A673 (cell line): ENCODE measurements around the gene FBXO42. TPM values are rescaled to one million over a fixed set of nuclear protein-coding genes. Genes with fewer than 3 reads are reported as not detected.
A peak's percentile ranks its signal among the peaks of the same experiment; 100 is the strongest.

ENCODE experiments used
- Bru-seq: library from RNA; stranded (reverse); fragments of 400-500 nt; gene quantifications from one replicate; lab custom pipeline; 2021; lab: Mats Ljungman, UMichigan
- BruChase-seq, 2 experiments: library from RNA; stranded (reverse); fragments of 400-500 nt; gene quantifications; one replicate each; lab custom pipeline; 2021; lab: Mats Ljungman, UMichigan
- BruUV-seq: library from RNA; stranded (reverse); fragments of 400-500 nt; replicated peaks from 2 replicates; lab custom pipeline; 2021; lab: Mats Ljungman, UMichigan
- CTCF ChIA-PET: fragments of 300-600 bp; sonication (Branson Sonifier 250); formaldehyde crosslinking; loops from one replicate; lab custom pipeline; 2022; ENCODE audit warnings: antibody characterized with exemption; lab: Charles Lee
- POLR2A ChIA-PET: fragments of 300-600 bp; sonication (Branson Sonifier 250); formaldehyde crosslinking; loops from one replicate; lab custom pipeline; 2022; ENCODE audit warnings: antibody characterized with exemption; ENCODE audit not compliant: low non-redundant PET; lab: Charles Lee
- DNase-seq: peaks from one replicate; pipeline ENCODE4 v3.0.0-alpha.2; 2015; ENCODE audit warnings: low spot score
- H3K27ac ChIP-seq: fragments of 200-600 bp; sonication (generic); 2 replicates; pipeline ENCODE4 v1.5.1; 2016; ENCODE audit warnings: mixed run types, low read depth, mild to moderate bottlenecking, mixed read lengths, antibody characterized with exemption, low read length; ENCODE audit not compliant: poor library complexity, severe bottlenecking
- H3K27me3 ChIP-seq: fragments of 200-600 bp; sonication (generic); replicated peaks from 2 replicates; pipeline ENCODE4 v1.6.1; 2017; ENCODE audit warnings: mixed run types, low read depth, mild to moderate bottlenecking, mixed read lengths, antibody characterized with exemption, low read length; ENCODE audit not compliant: insufficient read depth, poor library complexity
- H3K36me3 ChIP-seq: fragments of 200-600 bp; sonication (generic); 2 replicates; pipeline ENCODE4 v1.6.1; 2016; ENCODE audit warnings: mixed run types, mild to moderate bottlenecking, mixed read lengths, antibody characterized with exemption, low read length; ENCODE audit not compliant: insufficient read depth, poor library complexity, severe bottlenecking
- H3K4me1 ChIP-seq: fragments of 200-600 bp; sonication (generic); 2 replicates; pipeline ENCODE4 v1.6.1; 2017; ENCODE audit warnings: mixed run types, mild to moderate bottlenecking, mixed read lengths, antibody characterized with exemption, low read length; ENCODE audit not compliant: insufficient read depth, poor library complexity, severe bottlenecking
- H3K4me3 ChIP-seq: fragments of 200-600 bp; sonication (generic); 2 replicates; pipeline ENCODE4 v1.5.1; 2016; ENCODE audit warnings: low read depth, mixed run types, mild to moderate bottlenecking, mixed read lengths, low read length; ENCODE audit not compliant: poor library complexity, severe bottlenecking
- H3K9me3 ChIP-seq: fragments of 200-600 bp; sonication (generic); 2 replicates; pipeline ENCODE4 v1.6.1; 2016; ENCODE audit warnings: mixed run types, low read depth, mild to moderate bottlenecking, mixed read lengths, antibody characterized with exemption, low read length; ENCODE audit not compliant: poor library complexity, severe bottlenecking
- CTCF ChIP-seq: fragments of 300-800, 200-600 bp; sonication (generic); conservative IDR thresholded peaks from 2 replicates; pipeline ENCODE4 v1.5.1; 2017; ENCODE audit warnings: low read depth, mild to moderate bottlenecking, antibody characterized with exemption, low read length, moderate library complexity, mixed read lengths
- EZH2 ChIP-seq: fragments of 200-600 bp; sonication (generic); IDR thresholded peaks from 2 replicates; pipeline ENCODE4 v1.6.1; 2017; ENCODE audit warnings: borderline replicate concordance, low read depth, mild to moderate bottlenecking, mixed read lengths, antibody characterized with exemption, low read length; ENCODE audit not compliant: poor library complexity, severe bottlenecking
- intact Hi-C: fragments of 100-400 bp; cut with micrococcal nuclease; formaldehyde crosslinking; loops from one replicate; pipeline ENCODE4 v1.10.0; 2022; ENCODE audit not compliant: unreplicated experiment
- long read RNA-seq: library from polyadenylated mRNA; stranded (forward); transcript quantifications from one replicate; pipeline ENCODE4 v2.0.0, GENCODE V29; 2022
- total RNA-seq: library from RNA; stranded (reverse); gene quantifications from 2 replicates; pipeline ENCODE4 v1.2.3, GENCODE V29; 2021

Gene FBXO42
- total RNA-seq: 19.5 and 21.1 TPM in 2 replicates
- percentile 76 among the genes with signal in this experiment for Bru-seq, nascent RNA
- BruChase-seq, experiment 1, labeled RNA remaining after a 2-hour chase: percentile 76 among the genes with signal in this experiment
- BruChase-seq, experiment 2, labeled RNA remaining after a 6-hour chase: percentile 83 among the genes with signal in this experiment
- long read RNA-seq, full-length matches to known transcripts: 62 of 96 reads
- long read RNA-seq, partial matches to known transcripts: 14 of 96 reads
- long read RNA-seq, other reads (novel, unspliced or antisense): 20 of 96 reads

DNA sequence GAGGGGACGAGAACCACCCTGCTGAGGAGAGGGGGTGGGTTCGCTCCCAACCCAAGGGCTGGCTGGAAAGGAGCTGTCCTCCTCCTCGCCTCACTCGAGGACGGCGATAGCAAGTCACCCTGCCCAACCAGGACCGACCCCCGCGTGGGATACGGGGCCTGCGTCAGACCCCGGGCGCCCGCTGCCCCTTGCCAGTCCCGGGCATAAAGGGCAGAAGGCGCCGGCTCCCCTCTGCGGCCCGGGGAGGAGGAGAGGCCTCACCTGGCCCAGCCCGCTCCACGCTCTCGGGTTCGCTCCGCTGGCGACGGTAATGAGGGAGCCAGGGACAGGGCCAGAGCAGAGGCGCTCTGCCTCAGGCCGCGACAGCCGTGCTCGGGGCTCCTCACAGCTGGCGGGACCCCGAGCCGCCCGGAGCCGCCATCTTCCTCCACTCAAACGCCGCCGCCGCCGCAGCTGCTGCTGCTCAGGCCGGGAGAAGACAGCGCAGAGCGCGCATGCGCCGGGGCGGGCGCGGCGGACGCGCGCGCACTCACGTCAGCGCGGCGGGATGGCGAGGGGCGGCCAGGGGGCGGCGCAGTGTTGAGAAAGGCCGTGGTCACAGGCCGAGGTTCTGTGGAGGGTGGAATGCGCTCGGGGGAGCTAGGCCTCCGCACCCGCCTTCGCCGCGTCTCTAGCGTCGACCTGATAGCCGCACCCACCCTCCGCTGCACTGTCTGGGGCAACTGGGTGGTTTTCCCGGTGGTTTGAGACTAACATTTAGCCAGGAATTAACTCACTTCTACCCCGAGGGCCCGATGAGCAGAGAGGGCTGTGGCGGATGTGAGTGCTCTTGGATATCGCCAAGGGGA, at the start of gene FBXO42:
Gene FBXO42 (minus strand): TSS at position 487 of the 848 bp plus-strand sequence. CDS start 37,062 bp downstream, outside the sequence.
- peak within 1 kb of the TSS; percentile 64 for H3K4me3 ChIP-seq
- intact Hi-C loops: no loop called here
- peaks cover 11% of the 10 kb centered on the region for H3K4me1 ChIP-seq
- peak within 1 kb of the TSS; percentile 88 for H3K27ac ChIP-seq
- H3K27me3 ChIP-seq: no peaks in the 10 kb centered on the region
- peak; percentile 42; the same call in 1 of the 2 replicates for TF ChIP-seq CTCF
- no peak for TF ChIP-seq EZH2
- H3K36me3 ChIP-seq: no peaks in the 10 kb centered on the region
- ChIA-PET CTCF (interaction anchor here (0.6 to 1.6 kb wide), 2 partner anchors 11 to 600 kb away, joined by 3 to 14 read pairs; no protein-coding TSS in a partner anchor), POLR2A (no interaction called here)
- peak; percentile 95 for DNase-seq
- BruUV-seq: no TSS peak
- no peaks in the 10 kb centered on the region for H3K9me3 ChIP-seq

DNA sequence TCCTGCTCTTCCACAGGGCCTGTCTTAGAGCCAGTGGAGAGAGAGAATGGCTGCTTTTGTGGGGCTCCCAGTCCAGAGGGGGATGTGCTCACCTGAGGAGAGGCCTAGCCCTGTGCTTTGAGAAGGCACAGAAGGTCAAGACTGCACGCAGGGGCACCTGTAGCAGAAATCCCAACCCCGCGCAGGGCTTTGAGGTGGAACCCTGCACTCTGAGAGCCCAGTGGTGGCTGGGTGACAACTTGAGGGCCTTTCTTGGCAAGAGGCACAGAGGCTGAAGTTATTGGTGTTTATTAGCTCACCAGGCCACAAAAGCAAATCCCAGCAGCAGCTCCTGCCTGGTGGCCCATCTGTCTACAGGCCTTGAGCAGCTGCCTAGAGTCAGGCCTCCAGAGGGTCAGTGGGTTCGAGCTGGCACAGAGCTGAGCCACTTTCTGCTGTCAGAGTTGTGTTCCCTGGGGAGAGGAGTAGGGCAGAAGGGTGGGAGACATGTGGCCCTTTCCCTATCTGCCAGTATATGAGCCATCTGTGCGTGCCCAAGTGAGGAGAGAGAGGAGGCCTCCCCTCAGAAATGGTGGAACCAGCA, 46.2 kb upstream of the FBXO42 start:
- no peak overlapping the region for H3K4me3 ChIP-seq
- ChIA-PET POLR2A (no interaction called here), CTCF (no interaction called here)
- no peak for TF ChIP-seq EZH2
- TF ChIP-seq CTCF: no peak
- no peaks in the 10 kb centered on the region for H3K27me3 ChIP-seq
- H3K9me3 ChIP-seq: no peaks in the 10 kb centered on the region
- H3K36me3 ChIP-seq: peaks cover 31% of the 10 kb centered on the region
- intact Hi-C loops: no loop called here
- H3K4me1 ChIP-seq: no peaks in the 10 kb centered on the region
- BruUV-seq: no TSS peak
- no peak for DNase-seq
- no peak overlapping the region for H3K27ac ChIP-seq

DNA sequence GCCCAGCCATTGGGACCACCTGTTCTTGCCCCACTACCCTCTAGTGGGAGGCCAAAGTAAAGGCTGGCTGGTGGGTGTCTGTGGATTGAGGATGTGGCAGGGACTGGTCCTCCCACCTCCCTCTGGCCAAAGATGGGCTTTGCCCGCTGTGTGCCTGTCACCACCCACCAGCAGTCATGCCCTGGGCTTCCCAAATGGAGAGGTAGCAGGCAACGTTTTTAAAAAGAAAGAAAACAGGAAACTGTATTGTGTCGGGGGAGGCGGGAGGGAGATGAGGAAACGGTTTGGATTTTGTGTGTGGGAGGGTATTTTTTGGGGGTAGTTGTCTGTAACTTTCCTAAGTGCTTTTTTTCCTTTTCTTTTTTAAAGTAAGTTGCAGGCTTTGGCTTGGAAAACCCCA, 44.8 kb upstream of the FBXO42 start:
- ChIA-PET CTCF (no interaction called here), POLR2A (no interaction called here)
- H3K27me3 ChIP-seq: no peaks in the 10 kb centered on the region
- peak overlapping the region; percentile 30 for H3K27ac ChIP-seq
- no peaks in the 10 kb centered on the region for H3K4me1 ChIP-seq
- no TSS peak for BruUV-seq
- no peak overlapping the region for H3K4me3 ChIP-seq
- H3K9me3 ChIP-seq: no peaks in the 10 kb centered on the region
- intact Hi-C loops: no loop called here
- no peak for TF ChIP-seq EZH2
- no peak for TF ChIP-seq CTCF
- peaks cover 34% of the 10 kb centered on the region for H3K36me3 ChIP-seq
- DNase-seq: no peak
